ENCODE results near the gene XPO4.

DNA sequence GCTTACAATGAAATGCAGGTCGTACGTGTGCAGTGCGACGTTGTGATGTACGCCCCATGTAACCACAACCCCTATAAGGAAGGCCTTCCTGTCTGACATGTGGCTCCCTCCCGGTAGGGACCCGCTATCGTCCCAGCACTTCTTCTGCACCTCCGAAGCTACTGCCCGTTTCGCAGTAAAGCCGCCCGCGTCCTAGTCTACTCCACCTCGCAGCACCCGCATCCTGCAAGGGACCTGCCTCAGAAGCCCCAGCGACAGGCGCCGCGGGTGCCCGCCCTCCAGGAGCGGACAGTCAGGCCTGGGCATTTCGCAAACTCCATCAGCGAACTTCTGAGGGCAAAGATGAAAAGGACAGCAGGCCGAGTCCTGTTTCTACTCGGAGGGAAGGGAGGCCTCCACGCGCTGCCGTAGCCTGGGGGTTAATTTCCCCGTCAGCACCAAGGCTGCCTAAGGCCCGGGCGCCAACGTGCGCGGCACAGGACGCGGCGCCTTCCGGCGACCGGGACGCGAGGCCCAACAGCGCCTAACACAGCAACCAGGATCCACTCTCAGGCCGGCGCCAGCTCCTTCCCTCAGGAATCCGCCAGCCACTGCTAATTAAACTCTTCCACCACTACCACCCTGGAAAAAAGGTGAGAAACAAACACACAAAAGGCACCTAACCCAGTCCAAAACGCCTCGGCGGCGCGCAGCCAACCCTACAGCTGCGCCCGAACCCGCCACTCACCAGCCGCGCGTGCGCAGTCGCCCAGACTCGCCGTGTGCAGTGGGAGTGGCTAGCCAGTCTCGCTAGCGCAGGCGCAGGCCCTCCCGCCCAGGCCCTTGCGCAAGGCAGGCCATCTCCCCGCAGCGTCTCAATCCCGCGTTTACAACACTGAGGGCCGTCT lies 129.1 kb downstream of the XPO4 start, which contains the start of gene EEF1AKMT1:
- TF ChIP-seq, protein P1, sequence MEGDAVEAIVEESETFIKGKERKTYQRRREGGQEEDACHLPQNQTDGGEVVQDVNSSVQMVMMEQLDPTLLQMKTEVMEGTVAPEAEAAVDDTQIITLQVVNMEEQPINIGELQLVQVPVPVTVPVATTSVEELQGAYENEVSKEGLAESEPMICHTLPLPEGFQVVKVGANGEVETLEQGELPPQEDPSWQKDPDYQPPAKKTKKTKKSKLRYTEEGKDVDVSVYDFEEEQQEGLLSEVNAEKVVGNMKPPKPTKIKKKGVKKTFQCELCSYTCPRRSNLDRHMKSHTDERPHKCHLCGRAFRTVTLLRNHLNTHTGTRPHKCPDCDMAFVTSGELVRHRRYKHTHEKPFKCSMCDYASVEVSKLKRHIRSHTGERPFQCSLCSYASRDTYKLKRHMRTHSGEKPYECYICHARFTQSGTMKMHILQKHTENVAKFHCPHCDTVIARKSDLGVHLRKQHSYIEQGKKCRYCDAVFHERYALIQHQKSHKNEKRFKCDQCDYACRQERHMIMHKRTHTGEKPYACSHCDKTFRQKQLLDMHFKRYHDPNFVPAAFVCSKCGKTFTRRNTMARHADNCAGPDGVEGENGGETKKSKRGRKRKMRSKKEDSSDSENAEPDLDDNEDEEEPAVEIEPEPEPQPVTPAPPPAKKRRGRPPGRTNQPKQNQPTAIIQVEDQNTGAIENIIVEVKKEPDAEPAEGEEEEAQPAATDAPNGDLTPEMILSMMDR (IDR thresholded peaks at IDR 0.05; ENCODE audit: low read depth, low read length), result no peak
- TF ChIP-seq EZH2phosphoT487 (IDR thresholded peaks at IDR 0.05; ENCODE audit: low read depth), result no peak

Data from OCI-LY3 (cell line).